PFSK-1 (cell line): ENCODE measurements around the gene CD52.

Experiments
- FOXP2 ChIP-seq: optimal IDR thresholded peaks from 2 replicates; pipeline ENCODE3; 2011; ENCODE audit warnings: borderline replicate concordance, control low read depth, inconsistent platforms; ENCODE audit not compliant: insufficient read depth; ENCODE audit errors: extremely low read length, extremely low read depth
- POLR2AphosphoS5 ChIP-seq: IDR thresholded peaks from 2 replicates; pipeline ENCODE4 v1.6.1; 2012; ENCODE audit warnings: low read depth, mild to moderate bottlenecking, control low read depth, low read length, moderate library complexity
- REST ChIP-seq, 2 experiments: IDR thresholded peaks; 2 replicates each; pipeline versions ENCODE4 v1.6.1 to v1.8.0; 2011 to 2012; ENCODE audit warnings: low read depth in 2 of 2, low read length in 2 of 2, control low read depth in 1 of 2, inconsistent platforms in 1 of 2, mild to moderate bottlenecking in 1 of 2, moderate library complexity in 1 of 2; ENCODE audit not compliant: insufficient read depth in 1 of 2
- SIN3A ChIP-seq: IDR thresholded peaks from 2 replicates; pipeline ENCODE4 v1.6.1; 2012; ENCODE audit warnings: mild to moderate bottlenecking, low read length, moderate library complexity, borderline replicate concordance; ENCODE audit not compliant: insufficient read depth
- TAF1 ChIP-seq: IDR thresholded peaks from 2 replicates; pipeline ENCODE4 v1.6.1; 2012; ENCODE audit warnings: low read length, control low read depth, borderline replicate concordance; ENCODE audit not compliant: insufficient read depth

- TF ChIP-seq POLR2AphosphoS5, result no peak
- no peak for TF ChIP-seq TAF1
- no peak for TF ChIP-seq SIN3A
- no peak for TF ChIP-seq REST (IDR thresholded peaks at IDR 0.05; ENCODE audit: insufficient read depth in 1 of 2, low read depth in 2 of 2, low read length in 2 of 2)
- no peak for TF ChIP-seq FOXP2
Observed at GRCh38 chr1:26337206-26337535, 19.4 kb downstream of the CD52 start.
